Liver (tissue), 9 donors: ENCODE results near the gene ZNF556. TPM values are rescaled to one million over a fixed set of nuclear protein-coding genes. Genes with fewer than 3 reads are reported as not detected.

Experiments
- DNase-seq: peaks from one replicate; pipeline ENCODE4 v3.0.0-alpha.2; 2017; ENCODE audit warnings: low spot score
- H3K27ac ChIP-seq, 2 donors: one replicate each; pipeline ENCODE4 v1.7.0; 2013; ENCODE audit warnings: inconsistent platforms in 2 of 2, low read length in 2 of 2, control low read depth in 1 of 2, low read depth in 1 of 2, mild to moderate bottlenecking in 1 of 2
- H3K27me3 ChIP-seq, 4 donors: one replicate each; pipeline versions ENCODE4 v1.6.1 to v1.7.0; 2013; ENCODE audit warnings: low read length in 3 of 4, inconsistent platforms in 1 of 4, mild to moderate bottlenecking in 1 of 4, moderate library complexity in 1 of 4; ENCODE audit not compliant: control insufficient read depth in 4 of 4, insufficient read depth in 4 of 4
- H3K36me3 ChIP-seq, 4 donors: one replicate each; pipeline versions ENCODE4 v1.6.1 to v1.7.0; 2013; ENCODE audit warnings: low read length in 3 of 4, mild to moderate bottlenecking in 3 of 4, low read depth in 1 of 4, moderate library complexity in 1 of 4; ENCODE audit not compliant: control insufficient read depth in 4 of 4, insufficient read depth in 3 of 4
- H3K4me1 ChIP-seq, 4 donors: one replicate each; pipeline versions ENCODE4 v1.6.1 to v1.7.0; 2013; ENCODE audit warnings: low read length in 3 of 4, mild to moderate bottlenecking in 3 of 4, moderate library complexity in 1 of 4; ENCODE audit not compliant: control insufficient read depth in 4 of 4, insufficient read depth in 4 of 4
- H3K4me3 ChIP-seq, 3 donors: one replicate each; pipeline versions ENCODE4 v1.6.1 to v1.7.0; 2013; ENCODE audit warnings: low read length in 3 of 3, control low read depth in 1 of 3, low read depth in 1 of 3, mild to moderate bottlenecking in 1 of 3
- H3K9ac ChIP-seq, 2 donors: one replicate each; pipeline ENCODE4 v1.7.0; 2013; ENCODE audit warnings: low read length in 2 of 2, mild to moderate bottlenecking in 2 of 2, moderate library complexity in 2 of 2, control low read depth in 1 of 2, low read depth in 1 of 2
- H3K9me3 ChIP-seq, 4 donors: one replicate each; pipeline versions ENCODE4 v1.6.1 to v1.7.0; 2013; ENCODE audit warnings: low read length in 3 of 4; ENCODE audit not compliant: control insufficient read depth in 4 of 4
- ATF3 ChIP-seq: IDR thresholded peaks from 2 replicates; pipeline ENCODE4 v1.6.1; 2016; ENCODE audit warnings: antibody characterized with exemption
- EGR1 ChIP-seq, 2 donors: IDR thresholded peaks; 2 replicates each; pipeline ENCODE4 v1.6.1; 2016 to 2018; ENCODE audit warnings: antibody characterized with exemption in 2 of 2, low read depth in 2 of 2
- FOXA1 ChIP-seq: IDR thresholded peaks from 2 replicates; pipeline ENCODE4 v1.6.1; 2016; ENCODE audit warnings: antibody characterized with exemption
- FOXA2 ChIP-seq: IDR thresholded peaks from 2 replicates; pipeline ENCODE4 v1.6.1; 2016; ENCODE audit warnings: antibody characterized with exemption
- GABPA ChIP-seq, 2 donors: IDR thresholded peaks in 1 of 2; conservative IDR thresholded peaks in 1 of 2; 2 replicates each; pipeline ENCODE4 v1.6.1; 2016; ENCODE audit warnings: antibody characterized with exemption in 2 of 2, mild to moderate bottlenecking in 1 of 2, moderate library complexity in 1 of 2
- HNF4A ChIP-seq, 2 donors: conservative IDR thresholded peaks; 2 replicates each; pipeline ENCODE4 v1.6.1; 2016; ENCODE audit warnings: antibody characterized with exemption in 2 of 2, mild to moderate bottlenecking in 2 of 2
- HNF4G ChIP-seq: IDR thresholded peaks from 2 replicates; pipeline ENCODE4 v1.6.1; 2016; ENCODE audit warnings: antibody characterized with exemption
- JUND ChIP-seq, 2 donors: IDR thresholded peaks; 2 replicates each; pipeline ENCODE4 v1.6.1; 2016; ENCODE audit warnings: antibody characterized with exemption in 2 of 2
- MAX ChIP-seq: IDR thresholded peaks from 2 replicates; pipeline ENCODE4 v1.6.1; 2016; ENCODE audit warnings: antibody characterized with exemption
- NR2F2 ChIP-seq: IDR thresholded peaks from 2 replicates; pipeline ENCODE4 v1.6.1; 2016; ENCODE audit warnings: antibody characterized with exemption
- RAD21 ChIP-seq, 2 donors: IDR thresholded peaks; 2 replicates each; pipeline ENCODE4 v1.6.1; 2016; ENCODE audit warnings: antibody characterized with exemption in 2 of 2, mild to moderate bottlenecking in 2 of 2
- REST ChIP-seq: IDR thresholded peaks from 2 replicates; pipeline ENCODE4 v1.6.1; 2016; ENCODE audit warnings: antibody characterized with exemption, mild to moderate bottlenecking
- RXRA ChIP-seq, 2 donors: IDR thresholded peaks; 2 replicates each; pipeline ENCODE4 v1.6.1; 2017 to 2018; ENCODE audit warnings: antibody characterized with exemption in 2 of 2, mild to moderate bottlenecking in 1 of 2
- SP1 ChIP-seq: IDR thresholded peaks from 2 replicates; pipeline ENCODE4 v1.6.1; 2018; ENCODE audit warnings: antibody characterized with exemption, mild to moderate bottlenecking
- YY1 ChIP-seq: IDR thresholded peaks from 2 replicates; pipeline ENCODE4 v1.6.1; 2016; ENCODE audit warnings: antibody characterized with exemption, mild to moderate bottlenecking
- ZBTB33 ChIP-seq: IDR thresholded peaks from 2 replicates; pipeline ENCODE4 v1.6.1; 2016; ENCODE audit warnings: antibody characterized with exemption
- WGBS: extraction: QIAGEN DNeasy Blood & Tissue Kit; methylation state at CpG from one replicate; pipeline ENCODE4 v1.1.7; 2013; 5-methylcytosine and 5-hydroxymethylcytosine counted together
- polyA plus RNA-seq, 2 donors: library from polyadenylated mRNA; stranded (reverse) in 1 of 2; unstranded in 1 of 2; fragments of 200-250 nt in 1 of 2; fragments of >200 nt in 1 of 2; fragmentation: Nextera tagmentation in 1 of 2; extraction: Ambion mirVana in 1 of 2; gene quantifications; one replicate each; pipeline versions ENCODE4 v1.2.1 to v1.2.3, GENCODE V29; 2013 to 2015
- total RNA-seq, 2 donors: library from RNA; depleted of rRNA; stranded (reverse); fragments of >200 nt; gene quantifications; one replicate each; pipeline ENCODE4 v1.2.3, GENCODE V29; 2014
- donor health status: healthy.
- donor health status: healthy.
- donor health status: healthy.
- donor health status: healthy.
- donor health status: healthy.

The ZNF556 gene
- total and polyA plus RNA-seq, 4 donors = 0.08 TPM; not detected in 3

- Histone ChIP-seq H3K4me1 (no peaks in the 10 kb centered on the region), H3K9me3 (peaks cover 45 to 75% (median 64%) of the 10 kb centered on the region in 4 donors), H3K9ac (no peak overlapping the region), H3K36me3 (peaks cover 14 to 41% (median 40%) of the 10 kb centered on the region in 4 donors), H3K27ac (no peak overlapping the region), H3K4me3 (peak overlapping the region in 2 of 3 donors; percentile 51 to 66), H3K27me3 (no peaks in the 10 kb centered on the region)
- no peak for DNase-seq
- no peak for TF ChIP-seq HNF4A (conservative IDR thresholded peaks at IDR 0.05)
- TF ChIP-seq JUND (IDR thresholded peaks at IDR 0.05) = no peak
- no peak for TF ChIP-seq ZBTB33
- TF ChIP-seq FOXA2 = no peak
- TF ChIP-seq FOXA1 = no peak
- no peak for TF ChIP-seq MAX
- TF ChIP-seq SP1 = no peak
- TF ChIP-seq HNF4G = no peak
- TF ChIP-seq NR2F2 = no peak
- TF ChIP-seq RXRA (IDR thresholded peaks at IDR 0.05) = no peak
- no peak for TF ChIP-seq YY1
- no peak for TF ChIP-seq EGR1 (IDR thresholded peaks at IDR 0.05; ENCODE audit: low read depth in 2 of 2)
- no peak for TF ChIP-seq ATF3
- 98% methylated on average over 3 of the region's 3 CpGs for WGBS
These were observed 12.3 kb upstream of the ZNF556 start for GRCh38 chr19:2854849-2855248.

- peak overlapping the region in 2 of 3 donors; percentile 20 to 61 for H3K4me3 ChIP-seq
- peaks cover 43 to 69% (median 57%) of the 10 kb centered on the region in 4 donors for H3K9me3 ChIP-seq
- no peaks in the 10 kb centered on the region for H3K4me1 ChIP-seq
- WGBS = 94% methylated on average over 5 of the region's 5 CpGs
- no peak overlapping the region for H3K9ac ChIP-seq
- DNase-seq = no peak
- H3K27ac ChIP-seq = no peak overlapping the region
- no peak for TF ChIP-seq FOXA2
- no peak for TF ChIP-seq ZBTB33
- no peak for TF ChIP-seq RAD21 (IDR thresholded peaks at IDR 0.05)
- TF ChIP-seq ATF3 = no peak
- TF ChIP-seq GABPA (IDR thresholded peaks at IDR 0.05 in 1 of 2, conservative IDR thresholded peaks at IDR 0.05 in 1 of 2) = no peak
- no peak for TF ChIP-seq REST
- H3K27me3 ChIP-seq = no peaks in the 10 kb centered on the region
- peaks cover 8 to 31% (median 29%) of the 10 kb centered on the region in 4 donors for H3K36me3 ChIP-seq
These were observed 10.6 kb upstream of the ZNF556 start for GRCh38 chr19:2856457-2857050.
